T follicular helper cell (primary cell): ENCODE measurements around the gene NPAS4.
"Not testable (repeated sequence)": the region's sequence is repeated elsewhere in the genome, so short reads cannot be mapped to it uniquely, and the experiment has no call there.

Experiments used
- DNase-seq: peaks from one replicate; pipeline ENCODE4 v3.0.0-alpha.2; 2020; ENCODE audit warnings: low read depth

NPAS4 gene

DNA sequence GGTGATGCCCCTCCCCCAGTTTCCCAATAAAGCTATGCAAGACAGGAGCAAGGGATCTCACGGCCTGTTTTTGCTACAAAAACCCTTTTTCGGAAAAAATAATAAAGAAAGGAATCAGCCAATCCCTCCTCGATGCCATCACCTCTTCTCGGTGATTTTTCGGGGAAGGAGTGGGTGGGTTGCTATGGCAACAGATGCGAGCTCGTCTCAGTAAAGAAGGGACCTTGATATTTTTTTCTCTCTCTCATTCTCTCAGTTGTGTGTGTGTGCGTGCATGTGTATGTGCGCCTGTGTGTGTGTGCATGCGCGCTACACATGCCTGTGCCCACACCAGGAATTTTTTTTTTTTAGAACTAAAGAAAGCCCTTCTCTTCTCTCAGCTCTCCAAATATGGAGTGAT lies 3.8 kb upstream of the NPAS4 start:
- DNase-seq = no peak

GRCh38 chr11:66418168-66418985 lies 2.5 kb upstream of the NPAS4 start:
- DNase-seq = peak; percentile 31

DNA sequence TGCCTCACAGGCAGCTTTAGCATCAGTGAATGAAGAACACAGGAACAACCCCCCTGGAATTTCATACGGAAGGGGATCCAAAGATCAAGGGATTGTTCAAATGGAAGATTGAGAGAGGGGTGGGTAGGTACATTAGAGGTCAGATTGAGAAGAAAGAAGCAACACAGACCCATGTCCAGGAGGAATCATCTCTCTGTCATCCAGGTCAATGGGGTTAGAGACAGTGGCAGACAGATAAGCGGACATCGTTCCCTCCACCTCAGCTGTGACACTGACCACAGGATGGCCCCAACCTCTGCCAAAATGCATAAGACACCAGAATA lies 1.9 kb upstream of the NPAS4 start:
- DNase-seq = no peak

- DNase-seq = no peak
Measured at GRCh38 chr11:66419825-66420224, 1.0 kb upstream of the NPAS4 start.

DNA sequence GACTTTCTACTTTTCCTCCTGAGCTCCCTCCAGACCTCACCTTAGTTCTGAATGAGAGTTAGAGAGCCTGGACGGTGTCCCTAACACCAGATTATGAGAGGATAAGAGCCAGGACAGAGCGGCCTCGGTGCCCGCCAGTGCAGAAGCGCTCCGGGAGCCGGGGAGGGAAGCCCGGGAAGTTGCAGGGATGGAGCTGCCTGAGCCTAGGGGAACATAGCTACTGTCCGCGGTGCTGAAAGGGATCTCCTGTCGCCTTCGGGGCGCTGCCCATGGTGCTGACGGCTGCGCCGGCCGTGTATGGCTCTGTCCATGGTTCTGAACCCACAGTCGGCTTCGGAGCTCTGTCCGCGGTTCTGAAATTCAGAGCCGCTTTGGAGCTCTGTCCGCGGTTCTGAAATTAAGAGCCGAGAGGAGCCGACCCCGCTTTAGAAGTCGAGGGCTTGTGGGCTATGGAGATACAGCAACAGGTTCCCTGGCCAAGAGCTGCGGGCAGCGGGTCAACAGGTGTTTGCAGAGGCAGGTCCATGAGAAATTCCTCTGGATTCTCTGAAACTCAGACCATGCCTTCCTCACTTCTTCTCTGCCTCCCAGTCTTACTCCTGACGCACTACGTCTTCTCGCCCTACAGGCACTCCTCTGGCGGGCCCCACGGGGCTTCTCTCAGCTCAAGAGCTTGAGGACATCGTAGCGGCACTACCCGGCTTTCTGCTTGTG lies 814 bp downstream of the NPAS4 start:
- peak; percentile 82 for DNase-seq

DNA sequence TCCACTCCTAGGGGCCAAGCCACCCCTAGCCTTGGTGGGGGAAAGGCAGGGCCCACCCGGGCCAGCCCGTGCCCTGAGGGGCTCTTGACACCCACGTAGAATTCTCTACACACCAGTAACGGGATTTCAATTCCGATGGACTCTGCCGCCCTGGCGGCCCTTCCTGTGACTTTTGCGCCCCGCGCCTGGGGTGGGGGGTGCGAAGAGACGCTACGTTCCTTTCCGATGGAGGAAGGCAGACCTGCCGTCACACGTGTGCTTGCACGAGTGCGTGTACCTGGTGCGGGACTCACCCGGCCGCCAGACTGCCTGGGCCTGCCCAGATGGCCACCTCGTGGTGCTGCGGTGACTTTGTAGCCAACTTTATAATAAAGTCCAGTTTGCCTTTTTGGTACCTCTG lies 5.5 kb downstream of the NPAS4 start:
- no peak for DNase-seq

- DNase-seq = no peak
Measured at GRCh38 chr11:66428933-66429332, 8.1 kb downstream of the NPAS4 start.

- DNase-seq = peak; percentile 60
Measured at GRCh38 chr11:66429983-66430602, 9.3 kb downstream of the NPAS4 start.

- DNase-seq = not testable (repeated sequence)
Measured at GRCh38 chr11:66431287-66431686, 10.5 kb downstream of the NPAS4 start.

- DNase-seq = not testable (repeated sequence)
Measured at GRCh38 chr11:66431871-66432329, 11.1 kb downstream of the NPAS4 start.

DNA sequence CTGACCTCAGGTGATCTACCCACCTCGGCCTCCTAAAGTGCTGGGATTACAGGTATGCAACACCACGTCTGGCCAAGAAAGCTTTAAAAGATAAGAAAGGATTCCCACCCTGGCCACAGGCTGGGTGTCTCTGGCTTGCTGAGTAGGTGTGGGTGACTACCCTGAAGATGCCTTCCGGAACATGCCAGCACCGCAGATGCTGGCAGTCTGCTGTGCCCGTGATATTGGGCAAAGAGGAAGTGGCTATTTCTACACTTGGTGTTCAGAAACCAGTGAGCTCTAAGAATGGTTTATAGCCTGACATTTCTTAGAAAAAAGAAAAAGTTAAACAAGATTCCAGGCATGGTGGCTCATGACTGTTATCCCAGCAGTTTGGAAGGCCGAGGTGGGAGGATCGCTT lies 11.8 kb downstream of the NPAS4 start:
- DNase-seq = no peak

DNA sequence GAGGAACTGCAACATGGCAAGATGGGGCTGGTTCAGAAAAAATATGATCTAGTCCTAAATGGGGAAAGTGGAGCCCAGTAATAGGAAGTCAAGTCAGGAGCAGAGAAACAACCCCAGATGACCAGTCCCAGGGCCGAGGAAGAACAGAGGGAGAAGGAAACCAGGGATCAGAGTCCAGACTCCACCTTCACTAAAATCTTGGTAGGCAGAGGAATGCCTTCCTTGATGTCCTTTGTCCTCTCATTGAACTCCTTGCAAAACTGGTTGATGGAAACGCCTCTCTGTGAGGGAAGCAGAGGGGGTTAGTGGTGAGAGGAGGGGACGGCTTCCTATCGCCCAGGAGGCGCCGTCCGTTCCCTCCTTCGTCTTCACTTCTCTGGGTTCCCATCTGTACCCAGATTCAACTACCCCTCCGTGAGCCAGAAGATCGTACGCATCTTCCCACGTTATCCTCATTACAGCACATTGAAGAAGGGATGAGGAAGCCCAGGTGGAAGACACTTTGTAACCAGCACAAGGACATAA lies 17.2 kb downstream of the NPAS4 start:
- no peak for DNase-seq

DNA sequence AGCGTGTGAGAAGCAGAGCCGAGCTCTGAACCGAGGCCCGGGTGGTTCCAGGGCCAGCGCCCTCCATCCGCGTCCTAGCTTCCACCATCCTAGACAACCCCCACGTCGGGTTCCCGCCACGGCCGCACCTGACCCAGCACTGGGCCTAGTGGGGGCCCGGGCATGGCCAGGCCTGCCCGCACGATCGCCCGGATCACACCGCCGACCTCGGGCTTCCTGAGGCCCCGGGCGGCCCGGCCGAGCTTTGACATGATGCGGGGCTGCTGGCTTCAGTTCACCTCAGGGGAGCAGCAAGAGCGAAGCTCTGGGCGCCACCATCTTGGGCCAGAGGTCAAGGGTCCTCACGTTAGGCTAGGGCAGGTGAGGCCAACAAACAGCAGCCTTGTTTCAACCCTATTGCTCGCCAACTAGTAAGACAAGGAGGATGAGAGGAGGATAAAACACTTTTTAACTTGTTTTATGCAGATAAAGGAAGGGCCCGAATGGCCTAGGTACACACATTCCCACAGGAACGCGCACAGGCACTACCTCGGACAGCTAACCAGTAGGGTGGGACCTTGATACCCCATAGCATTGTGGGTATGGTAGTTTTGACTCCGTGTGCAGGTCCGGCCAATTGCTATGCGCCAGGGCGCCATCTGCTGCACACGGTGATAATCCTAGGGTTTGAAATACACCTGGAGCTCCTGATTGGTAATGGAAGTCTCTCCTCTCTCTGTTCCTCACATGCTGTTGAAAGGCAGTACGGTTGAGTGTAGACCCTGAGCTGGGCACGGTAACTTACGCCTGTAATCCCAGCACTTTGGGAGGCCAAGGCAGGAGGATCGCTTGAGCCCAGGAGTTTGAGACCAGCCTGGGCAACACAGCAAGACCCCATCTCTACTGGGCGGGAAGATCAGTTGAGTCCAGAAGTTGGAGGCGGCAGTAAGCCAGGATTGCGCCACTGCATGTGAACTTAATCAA lies 17.9 kb downstream of the NPAS4 start, which contains the start of gene MRPL11:
Gene MRPL11, minus strand, starts transcription at position 345 of the 963 bp plus-strand sequence. Its CDS starts 94 bp downstream, at position 251.
- DNase-seq = peak; percentile 83

DNA sequence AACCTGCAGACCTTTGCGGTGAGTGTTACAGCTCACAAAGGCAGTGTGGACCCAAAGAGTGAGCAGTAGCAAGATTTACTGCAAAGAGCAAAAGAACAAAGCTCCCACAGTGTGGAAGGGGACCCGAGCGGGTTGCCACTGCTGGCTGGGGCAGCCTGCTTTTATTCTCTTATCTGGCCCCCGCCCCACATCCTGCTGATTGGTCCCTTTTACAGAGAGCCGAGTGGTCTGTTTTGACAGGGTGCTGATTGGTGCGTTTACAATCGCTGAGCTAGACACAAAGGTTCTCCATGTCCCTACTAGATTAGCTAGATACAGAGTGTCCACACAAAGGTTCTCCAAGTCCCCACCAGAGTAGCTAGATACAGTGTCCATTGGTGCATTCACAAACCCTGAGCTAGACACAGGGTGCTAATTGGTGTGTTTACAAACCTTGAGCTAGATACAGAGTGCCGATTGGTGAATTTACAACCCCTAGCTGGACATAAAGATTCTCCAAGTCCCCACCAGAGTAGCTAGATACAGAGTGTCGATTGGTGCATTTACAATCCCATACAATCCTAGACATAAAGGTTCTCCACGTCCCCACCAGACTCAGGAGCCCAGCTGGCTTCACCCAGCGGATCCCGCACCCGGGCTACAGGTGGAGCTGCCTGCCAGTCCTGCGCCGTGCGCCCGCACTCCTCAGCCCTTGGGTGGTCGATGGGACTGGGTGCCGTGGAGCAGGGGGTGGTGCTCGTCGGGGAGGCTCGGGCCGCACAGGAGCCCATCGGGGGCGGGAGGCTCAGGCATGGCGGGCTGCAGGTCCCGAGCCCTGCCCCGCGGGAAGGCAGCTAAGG lies 19.5 kb downstream of the NPAS4 start:
- not testable (repeated sequence) for DNase-seq

DNA sequence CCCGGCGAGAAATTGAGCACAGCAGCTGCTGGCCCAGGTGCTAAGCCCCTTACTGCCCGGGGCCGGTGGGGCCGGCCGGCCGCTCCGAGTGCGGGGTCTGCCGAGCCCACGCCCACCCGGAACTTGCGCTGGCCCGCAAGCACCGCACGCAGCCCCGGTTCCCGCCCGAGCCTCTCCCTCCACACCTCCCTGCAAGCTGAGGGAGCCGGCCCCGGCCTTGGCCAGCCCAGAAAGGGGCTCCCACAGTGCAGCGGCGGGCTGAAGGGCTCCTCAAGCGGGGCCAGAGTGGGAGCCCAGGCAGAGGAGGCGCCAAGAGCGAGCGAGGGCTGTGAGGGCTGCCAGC lies 20.1 kb downstream of the NPAS4 start:
- not testable (repeated sequence) for DNase-seq

DNA sequence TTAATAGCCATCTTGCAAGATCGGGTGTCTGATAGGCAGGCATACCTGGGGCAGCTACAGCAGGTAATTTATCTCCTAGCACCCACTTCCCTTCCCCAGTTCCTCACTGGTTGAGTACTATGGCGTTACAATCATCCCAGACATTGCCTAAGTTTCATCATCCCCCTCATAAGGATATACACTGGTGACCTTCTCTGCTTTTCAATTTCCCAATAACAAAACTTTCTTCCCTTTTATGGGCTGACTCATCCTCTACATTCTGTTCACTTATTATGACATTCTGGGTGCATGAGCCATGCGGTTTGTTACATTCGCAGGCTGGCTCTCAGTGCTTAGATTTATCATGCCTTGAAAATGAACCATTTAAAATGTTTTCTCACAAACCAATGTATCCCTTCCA lies 22.8 kb downstream of the NPAS4 start:
- no peak for DNase-seq

DNA sequence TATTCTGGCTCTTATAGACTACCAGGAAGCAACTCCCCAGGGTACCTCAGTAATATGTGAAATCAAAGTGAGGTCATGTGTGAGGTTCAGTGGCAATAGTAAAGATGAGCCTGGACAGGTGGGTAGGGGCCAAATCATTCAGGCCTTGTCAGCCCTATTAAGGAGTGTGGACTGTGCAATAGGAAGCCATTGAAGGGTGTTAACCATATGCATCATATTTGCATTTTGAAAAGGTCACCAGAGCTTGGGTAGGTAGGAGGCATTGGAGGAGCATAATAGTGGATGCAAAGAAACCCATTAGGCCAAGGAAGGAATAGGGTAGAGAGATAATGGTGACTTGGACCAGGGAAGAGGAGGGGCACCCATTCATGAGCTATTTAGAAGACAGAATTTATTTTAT lies 26.2 kb downstream of the NPAS4 start:
- DNase-seq = no peak

DNA sequence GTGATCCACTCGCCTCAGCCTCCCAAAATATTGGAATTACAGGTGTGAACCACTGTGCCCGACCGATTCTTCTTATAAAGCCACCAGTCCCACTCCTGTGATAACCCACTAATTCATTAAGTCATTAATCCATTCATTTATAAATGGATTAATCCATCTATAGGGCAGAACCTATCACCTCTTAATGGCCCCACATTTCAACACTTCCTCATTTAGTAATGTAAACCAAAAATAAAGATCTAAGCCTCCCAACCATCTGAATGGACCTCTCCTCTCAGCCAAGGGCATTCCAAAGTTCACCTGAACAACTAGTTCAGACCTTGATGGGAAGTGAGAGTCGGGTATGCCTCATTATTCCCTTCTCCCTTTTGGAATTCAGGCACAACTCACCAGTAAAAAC lies 27.7 kb downstream of the NPAS4 start:
- DNase-seq = no peak

DNA sequence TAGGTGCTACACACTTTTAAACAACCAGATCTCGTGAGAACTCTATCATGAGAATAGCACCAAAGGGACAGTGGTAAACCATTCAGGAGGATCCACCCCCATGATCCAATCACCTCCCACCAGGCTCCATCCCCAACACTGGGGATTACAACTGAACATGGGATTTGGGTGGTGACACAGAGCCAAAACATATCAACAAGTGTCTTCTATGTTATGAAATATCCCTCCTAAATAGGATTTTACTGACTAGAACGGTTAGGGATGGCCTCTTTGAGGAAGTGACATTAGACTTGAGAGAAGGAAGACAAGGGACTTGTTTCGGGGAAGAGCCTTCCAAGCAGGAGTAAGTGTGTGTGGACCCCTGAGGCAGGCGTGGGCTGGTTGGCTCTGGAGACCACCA lies 29.7 kb downstream of the NPAS4 start:
- DNase-seq = no peak

DNA sequence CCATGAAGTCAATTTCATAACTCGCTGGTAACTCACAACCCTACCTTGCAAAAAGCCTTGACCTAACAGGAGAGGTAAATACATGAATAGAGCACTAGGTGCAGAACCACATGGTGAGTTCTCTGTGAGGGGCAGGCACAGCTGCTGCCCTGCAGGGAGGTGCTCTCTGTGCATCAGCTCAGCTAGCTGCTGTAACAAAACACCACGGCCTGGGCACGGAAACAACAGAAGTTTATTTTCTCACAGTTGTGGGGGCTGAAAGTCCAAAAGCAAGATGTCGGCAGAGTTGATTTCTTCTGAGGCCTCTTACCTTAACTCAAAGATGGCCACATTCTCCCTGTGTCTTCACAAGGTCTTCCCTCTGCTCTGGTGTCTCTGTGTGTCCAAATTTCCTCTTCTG lies 30.8 kb downstream of the NPAS4 start:
- no peak for DNase-seq

- no peak for DNase-seq
Measured at GRCh38 chr11:66454247-66454646, 33.4 kb downstream of the NPAS4 start.
